HCEC 1CT (cell line): Measurements from ENCODE around the gene BTRC.
"Not testable (repeated sequence)": the region's sequence is repeated elsewhere in the genome, so short reads cannot be mapped to it uniquely, and the experiment has no call there.

Experiments
- DNase-seq: peaks from one replicate; pipeline ENCODE4 v3.0.0-alpha.2; 2017

BTRC gene

DNA sequence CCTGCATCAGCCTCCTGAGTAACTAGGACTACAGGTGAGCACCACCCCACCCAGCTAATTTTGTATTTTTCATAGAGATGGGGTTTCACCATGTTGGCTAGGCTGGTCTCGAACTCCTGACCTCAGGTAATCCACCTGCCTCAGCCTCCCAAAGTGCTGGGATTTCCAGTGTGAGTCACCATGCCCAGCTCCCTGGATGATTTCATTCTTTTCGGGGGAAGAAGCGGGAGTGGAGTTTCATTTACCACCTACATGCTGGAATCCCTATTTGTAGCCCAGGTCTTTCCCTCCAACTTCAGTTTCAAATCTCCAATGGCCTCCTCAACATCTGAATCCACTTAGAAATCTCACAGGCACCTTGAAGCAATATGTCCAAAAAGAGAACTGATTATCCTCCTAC lies 2.9 kb upstream of the BTRC start:
- no peak for DNase-seq

DNA sequence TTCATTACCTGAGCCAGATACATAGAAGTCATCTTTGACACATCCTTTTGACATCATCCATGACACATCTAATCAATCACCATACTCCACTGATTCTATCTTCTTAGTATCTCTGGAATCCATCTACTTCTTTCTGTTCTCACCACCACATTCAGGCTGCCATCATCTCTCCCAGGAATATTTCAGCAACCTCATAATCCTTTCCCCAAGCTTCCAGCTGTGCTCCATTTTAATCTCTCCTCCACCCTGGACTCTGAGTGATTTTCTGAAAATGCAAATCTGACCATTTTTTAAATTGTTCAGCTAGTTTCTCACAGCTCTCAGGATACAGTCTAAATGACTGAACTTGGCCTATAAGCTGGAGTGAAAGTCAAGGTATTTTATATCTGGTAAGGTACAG lies 2.5 kb upstream of the BTRC start:
- DNase-seq = no peak

DNA sequence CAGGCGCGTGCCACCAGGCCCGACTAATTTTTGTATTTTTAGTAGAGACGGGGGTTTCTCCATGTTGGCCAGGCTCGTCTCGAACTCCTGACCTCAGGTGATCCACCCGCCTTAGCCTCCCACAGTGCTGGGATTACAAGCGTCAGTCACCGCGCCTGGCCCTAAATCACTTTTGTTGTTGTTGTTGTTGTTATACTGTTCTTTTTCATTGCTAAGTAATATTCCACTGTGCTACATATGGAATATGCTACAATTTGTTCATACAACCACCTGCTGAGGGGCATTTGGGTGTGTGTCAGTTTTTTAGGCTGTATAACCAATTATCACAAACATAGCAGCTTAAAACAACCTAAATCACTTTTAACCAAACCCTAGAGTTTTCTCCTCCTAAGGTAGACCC lies 1.1 kb upstream of the BTRC start:
- DNase-seq = not testable (repeated sequence)

DNA sequence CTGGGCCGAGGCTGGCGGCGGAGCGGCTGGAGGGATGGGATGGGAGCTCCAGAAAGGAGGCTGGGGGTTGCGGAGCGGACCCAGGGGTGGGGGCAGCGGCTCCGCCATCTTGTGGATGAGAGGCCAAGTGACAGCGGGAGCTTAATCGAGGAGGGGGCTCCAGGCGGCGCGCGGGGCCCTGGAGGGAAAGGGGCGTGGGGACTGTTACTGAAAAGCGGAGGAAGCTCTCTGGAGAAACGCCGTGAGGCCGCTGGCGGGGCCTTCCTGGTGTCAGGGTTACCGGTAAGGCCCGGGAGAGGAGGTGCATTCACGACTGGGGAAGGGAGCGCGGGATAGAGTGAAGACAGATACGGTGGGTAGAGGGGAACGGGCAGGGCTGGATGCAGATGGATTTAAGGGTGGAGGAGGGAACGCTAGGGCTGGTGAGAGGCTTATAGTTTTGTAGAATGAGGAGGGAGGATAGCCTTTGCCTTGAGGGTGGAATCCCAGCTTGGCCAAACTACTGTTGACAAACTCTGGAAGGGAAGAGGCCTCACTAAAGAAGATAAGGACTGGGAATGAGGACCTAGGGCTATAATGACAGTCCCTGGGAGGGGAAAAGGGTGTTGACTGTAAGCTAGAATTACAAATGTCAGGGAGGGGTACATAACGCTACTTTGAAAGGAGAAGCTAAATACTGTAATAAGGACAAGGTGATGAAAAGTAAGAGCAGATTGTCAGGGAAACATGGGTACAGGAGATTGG lies 535 bp downstream of the BTRC start:
- DNase-seq = peak; percentile 41

DNA sequence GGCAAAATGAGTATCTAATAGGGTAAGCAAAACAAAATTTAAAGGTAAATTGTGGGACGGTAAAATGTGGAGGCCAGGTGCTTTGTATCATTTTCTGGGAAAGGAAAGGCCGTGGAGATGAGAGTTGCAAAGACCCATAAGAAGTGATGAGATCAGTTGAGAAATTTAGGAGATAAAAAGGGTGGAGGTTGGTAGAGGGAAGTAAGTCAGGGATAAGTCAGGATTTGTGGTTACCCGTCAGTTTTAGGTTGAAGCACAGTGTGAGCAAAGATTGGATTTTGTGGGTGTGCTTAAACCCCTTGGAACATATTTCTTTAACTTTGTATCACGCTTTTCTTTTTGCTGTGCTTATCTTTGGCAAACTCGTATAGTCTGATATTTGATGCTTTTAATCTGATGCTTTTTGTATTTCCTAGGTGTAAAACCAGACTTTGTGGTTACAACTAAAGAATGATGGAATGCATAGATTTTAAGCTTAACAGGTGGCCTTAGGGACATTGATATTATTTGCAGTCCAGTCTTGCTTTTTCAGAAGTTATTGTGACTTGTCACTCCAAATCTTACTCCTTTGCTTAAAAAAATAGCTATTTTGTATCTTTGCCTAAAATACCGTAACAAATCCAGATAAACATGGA lies 1.2 kb downstream of the BTRC start:
- no peak for DNase-seq

GRCh38 chr10:101356132-101356531 lies 2.2 kb downstream of the BTRC start:
- no peak for DNase-seq

- no peak for DNase-seq
These were observed 4.0 kb downstream of the BTRC start for GRCh38 chr10:101357958-101358357.

GRCh38 chr10:101358706-101359300 lies 4.8 kb downstream of the BTRC start:
- peak; percentile 83 for DNase-seq

GRCh38 chr10:101360090-101360489 lies 6.1 kb downstream of the BTRC start:
- not testable (repeated sequence) for DNase-seq

GRCh38 chr10:101360841-101361240 lies 6.9 kb downstream of the BTRC start:
- DNase-seq = not testable (repeated sequence)

DNA sequence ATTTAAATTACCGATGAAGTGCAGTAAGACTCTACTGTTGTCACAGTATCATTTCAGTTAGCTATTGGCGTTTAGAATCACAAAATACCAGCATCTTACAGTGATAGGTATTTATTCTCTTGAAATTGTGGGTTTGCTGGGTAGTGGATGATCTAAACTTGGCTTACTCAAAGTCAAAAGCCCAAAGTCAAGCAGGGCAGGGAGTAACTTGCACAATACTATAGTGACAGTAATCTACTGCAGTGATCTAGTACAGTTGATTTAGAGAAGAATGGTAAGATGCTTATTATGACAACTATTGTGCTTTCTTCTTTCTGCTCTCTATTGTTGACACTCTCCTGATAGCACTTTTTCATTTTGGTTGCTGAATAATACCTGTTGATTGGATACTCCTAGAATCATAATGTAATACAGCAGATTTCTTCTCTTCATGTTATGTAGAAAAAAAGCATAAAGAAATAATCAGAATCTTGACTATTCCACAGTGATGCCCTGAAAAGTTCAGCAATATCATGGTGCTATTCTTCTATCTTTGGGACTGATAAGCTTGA lies 10.0 kb downstream of the BTRC start:
- DNase-seq = no peak

- DNase-seq = no peak
These were observed 10.8 kb downstream of the BTRC start for GRCh38 chr10:101364721-101365120.

- peak; percentile 80 for DNase-seq
These were observed 13.8 kb downstream of the BTRC start for GRCh38 chr10:101367569-101368453.

DNA sequence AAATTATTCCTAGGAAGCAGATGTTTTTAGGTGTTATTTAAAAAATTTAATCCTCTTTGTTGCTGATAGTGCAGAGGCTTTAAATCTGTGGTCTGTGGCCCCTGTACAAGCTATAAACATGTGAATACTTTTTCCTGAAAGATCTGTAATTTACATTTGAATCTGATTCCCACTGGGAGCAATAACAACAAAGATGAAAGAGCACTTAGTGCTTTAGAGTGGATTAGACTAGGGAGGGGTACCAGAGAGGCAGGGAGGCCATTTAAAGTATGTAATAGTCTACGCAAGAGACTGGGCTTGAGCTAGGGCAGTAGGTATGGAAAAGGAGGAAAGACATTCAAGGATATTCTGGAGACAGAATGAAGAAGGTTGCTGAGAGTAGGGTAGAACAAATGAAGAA lies 19.1 kb downstream of the BTRC start:
- no peak for DNase-seq

GRCh38 chr10:101373993-101374392 lies 20.0 kb downstream of the BTRC start:
- DNase-seq = not testable (repeated sequence)

DNA sequence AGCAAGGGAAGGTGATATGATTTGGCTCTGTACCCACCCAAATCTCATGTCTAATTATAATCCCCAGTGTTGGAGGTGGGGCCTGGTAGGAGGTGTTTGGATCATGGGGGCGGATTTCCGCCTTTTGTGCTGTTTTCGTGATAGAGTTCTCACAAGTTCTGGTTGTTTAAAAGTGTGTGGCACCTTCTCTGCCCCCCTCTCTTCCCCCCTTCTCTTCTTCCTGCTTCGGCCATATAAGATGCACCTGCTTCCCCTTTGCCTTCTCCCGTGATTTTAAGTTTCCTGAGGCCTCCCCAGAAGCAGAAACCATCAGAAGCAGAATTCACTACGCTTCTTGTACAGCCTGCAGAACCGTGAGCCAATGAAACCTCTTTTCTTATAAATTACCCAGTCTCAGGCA lies 21.1 kb downstream of the BTRC start:
- DNase-seq = no peak

DNA sequence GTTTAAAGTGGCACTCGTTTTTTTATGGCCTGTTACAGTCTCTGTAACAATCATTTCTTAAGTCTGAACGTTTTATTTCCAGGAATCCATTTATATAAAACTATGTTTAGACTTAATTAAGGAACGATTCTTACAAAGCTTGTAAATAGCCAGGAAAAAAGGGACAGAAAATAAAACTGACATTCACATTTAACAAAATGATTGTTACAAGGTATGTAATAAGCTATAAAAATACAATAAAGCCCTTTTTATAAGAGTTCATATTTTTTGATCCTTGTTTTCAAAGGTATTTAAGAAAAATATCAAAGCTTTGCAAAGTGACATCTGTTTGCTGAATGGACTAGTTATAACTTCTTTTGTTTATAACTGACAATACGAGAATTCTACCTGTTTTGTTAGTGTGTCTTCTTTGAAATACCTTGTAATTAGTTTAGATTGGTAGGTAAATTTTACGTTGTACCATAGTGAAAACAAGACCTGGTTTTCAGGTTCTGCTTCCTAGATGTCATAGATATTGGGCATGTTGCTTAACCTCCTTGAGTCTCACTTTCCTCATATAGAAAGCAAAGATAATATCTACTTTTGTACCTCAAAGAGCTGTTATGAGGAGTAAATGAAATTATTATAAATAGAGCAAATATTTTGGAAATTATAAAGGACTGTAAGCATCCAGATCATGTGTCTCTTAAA lies 25.8 kb downstream of the BTRC start:
- DNase-seq = no peak

DNA sequence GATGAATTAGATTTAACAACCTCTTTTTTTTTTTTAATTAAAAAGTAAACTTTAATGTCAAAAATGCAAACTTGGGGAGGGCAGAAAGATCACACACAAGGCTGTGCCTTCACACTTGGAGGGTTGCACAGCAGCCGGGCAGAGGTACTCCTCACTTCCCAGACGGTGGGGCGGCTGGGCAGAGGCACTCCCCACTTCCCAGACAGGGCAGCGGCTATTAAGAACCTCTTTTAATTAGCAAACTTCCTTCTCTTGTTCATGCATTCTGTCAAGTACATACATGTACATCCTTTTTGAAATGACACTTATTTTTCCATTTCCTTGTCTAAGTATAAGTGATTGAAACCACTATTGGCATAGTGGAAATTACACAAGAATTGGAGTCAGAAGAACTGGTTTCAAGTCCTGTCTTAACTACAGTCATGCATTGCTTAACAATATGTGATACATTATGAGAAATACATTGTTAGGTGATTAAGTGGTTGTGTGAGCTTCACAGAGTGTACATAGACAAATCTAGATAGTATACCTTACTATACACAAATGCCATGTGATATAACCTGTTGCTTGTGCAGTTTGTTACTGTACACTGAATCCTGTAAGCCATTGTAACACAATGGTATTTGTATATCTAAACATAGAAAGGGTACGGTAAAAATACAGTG lies 26.5 kb downstream of the BTRC start:
- peak; percentile 40 for DNase-seq

DNA sequence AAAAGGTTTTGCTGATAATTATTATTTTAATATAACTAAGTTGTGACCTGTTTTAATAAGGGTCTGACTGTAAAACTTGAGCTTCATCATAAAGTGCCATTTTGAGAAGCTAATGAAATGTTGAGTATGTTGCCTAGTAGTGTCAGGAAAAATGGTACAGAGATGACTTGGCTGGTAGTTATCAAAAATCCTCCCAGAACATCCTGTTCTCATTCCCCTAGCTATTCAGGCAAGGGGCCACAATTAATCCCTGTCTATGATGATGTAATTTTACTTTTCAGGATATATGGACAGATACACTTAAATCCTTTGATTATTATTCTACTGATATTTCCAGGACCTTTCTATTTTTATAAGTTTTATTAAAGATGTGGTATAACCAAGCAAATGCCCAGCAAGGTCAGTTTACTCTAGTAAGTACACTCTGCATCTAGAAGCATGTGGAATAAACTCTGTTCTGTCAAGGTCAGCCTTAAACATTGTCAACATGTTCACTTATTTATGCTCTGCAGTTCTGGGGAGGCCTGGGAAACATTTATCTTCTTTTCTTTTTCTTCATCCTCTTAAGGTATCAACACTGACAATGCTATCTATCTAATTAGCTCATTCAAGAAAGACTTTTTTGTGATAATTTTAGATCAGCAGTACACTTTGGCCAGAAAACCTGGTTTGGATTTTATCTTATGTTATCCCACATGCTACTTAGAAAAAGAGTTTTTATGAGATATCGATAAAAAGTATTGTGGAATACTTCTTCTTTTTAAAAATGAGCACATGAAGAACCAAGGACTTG lies 32.1 kb downstream of the BTRC start:
- DNase-seq = no peak

GRCh38 chr10:101386659-101387259 lies 32.8 kb downstream of the BTRC start:
- DNase-seq = no peak
